Glomerular endothelial cell (primary cell): ENCODE results near the gene CREB5. TPM values are rescaled to one million over a fixed set of nuclear protein-coding genes. Genes with fewer than 3 reads are reported as not detected.
"Not testable (repeated sequence)": the region's sequence is repeated elsewhere in the genome, so short reads cannot be mapped to it uniquely, and the experiment has no call there.

ENCODE experiments used
- DNase-seq: peaks from one replicate; pipeline ENCODE4 v3.0.0-alpha.2; 2011; ENCODE audit warnings: low read depth, low spot score; ENCODE audit errors: extremely low read depth
- total RNA-seq: library from RNA; depleted of rRNA; stranded (reverse); fragments of >200 nt; gene quantifications from 2 replicates; pipeline ENCODE4 v1.2.3, GENCODE V29; 2015

The CREB5 gene
- total RNA-seq, 1 donor from 2014 or later, result 28.7 TPM

DNA sequence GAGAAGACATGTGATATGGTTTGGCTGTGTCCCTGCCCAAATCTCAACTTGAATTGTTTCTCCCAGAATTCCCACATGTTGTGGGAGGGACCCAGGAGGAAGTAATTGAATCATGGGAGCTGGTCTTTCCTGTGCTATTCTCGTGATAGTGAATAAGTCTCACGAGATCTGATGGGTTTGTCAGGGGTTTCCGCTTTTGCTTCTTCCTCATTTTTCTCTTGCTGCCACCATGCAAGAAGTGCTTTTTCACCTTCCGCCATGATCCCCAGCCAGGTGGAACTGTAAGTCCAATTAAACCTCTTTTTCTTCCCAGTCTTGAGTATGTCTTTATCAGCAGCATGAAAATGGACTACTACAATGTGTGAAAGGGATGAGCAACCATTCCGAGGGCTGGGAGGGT is 185.7 kb downstream of the CREB5 start:
- not testable (repeated sequence) for DNase-seq

DNA sequence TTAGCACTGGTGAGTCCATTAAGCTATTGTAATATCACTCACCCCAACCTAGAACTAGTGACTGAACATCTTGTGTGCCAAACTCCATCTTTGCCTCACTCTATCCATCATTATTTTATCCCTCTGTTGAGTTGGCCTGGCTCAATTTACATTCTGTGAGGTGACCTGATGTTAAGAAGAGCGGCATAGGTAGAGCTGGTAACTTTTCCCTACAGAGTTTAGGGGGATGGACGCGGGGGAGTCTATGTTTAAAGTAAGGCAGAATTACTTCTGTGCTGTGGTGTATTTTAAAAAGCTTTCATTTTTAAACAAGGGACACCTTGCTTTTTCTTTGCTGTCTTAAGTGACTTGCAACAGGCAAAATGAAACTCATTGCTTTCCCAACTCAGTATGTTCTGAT is 186.3 kb downstream of the CREB5 start:
- no peak for DNase-seq

DNA sequence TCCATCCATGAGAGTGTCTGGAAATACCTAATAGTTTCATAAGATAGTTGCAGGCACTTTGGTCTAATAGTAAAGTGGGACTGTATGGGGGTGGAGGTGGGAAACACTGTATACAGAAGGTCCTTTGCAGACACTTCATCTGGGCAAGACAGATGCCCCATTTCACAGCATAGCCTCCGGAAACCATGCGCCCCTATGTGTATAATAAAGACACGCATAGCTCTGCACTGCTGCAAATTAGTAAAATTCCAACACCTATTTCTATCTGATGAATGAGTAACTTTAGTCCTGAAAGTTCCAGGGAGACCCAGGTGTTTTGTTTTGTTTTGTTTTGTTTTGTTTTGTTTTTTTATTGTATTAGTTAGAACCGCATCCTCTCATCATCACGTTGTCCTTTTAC is 187.1 kb downstream of the CREB5 start:
- DNase-seq, result no peak

DNA sequence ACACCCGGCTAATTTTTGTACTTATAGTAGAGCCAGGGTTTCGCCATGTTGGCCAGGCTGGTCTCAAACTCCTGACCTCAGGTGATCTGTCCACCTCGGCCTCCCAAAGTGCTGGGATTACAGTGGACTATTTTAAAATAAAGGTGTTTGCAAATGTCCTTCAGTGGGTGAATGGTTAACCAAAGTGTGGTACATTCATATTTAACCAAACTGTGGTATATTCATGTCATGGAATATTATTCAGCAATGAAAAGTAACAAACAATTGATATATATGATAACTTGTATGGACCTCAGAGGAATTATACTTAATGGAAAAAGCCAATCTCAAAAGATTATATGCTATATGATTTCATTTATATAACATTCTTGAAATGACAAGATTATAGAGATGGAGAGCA is 190.0 kb downstream of the CREB5 start:
- DNase-seq, result no peak

DNA sequence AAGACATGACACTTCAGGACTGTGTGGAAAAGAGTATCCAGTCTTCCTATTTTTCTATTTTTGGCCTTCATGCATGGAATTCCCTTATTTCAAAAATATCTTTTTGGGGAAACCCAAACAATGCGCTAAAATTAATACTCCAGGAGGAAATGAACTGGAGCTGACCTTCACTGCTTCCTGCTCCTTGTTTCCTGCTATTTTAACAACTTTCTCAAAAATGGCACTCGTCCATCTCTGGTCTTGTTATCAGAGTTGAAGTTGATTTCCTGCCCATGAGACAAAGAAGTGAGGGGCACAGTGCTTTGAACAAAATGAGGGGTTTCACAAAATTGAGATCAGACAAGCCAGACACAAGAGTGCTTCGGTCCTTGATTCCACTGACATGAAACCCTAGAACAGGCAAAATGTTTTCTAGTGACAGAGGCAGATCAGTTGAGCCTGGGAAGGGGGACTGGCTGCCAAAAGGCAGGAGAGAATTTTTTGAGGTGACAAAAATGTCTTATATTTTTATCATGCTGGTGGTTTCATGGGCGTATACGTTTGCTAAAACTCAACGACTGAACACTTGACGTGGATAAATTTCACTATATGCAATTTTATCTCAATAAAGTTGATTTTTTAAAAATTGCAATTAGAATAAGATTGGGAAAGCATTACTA is 193.2 kb downstream of the CREB5 start:
- peak; percentile 63 for DNase-seq

DNA sequence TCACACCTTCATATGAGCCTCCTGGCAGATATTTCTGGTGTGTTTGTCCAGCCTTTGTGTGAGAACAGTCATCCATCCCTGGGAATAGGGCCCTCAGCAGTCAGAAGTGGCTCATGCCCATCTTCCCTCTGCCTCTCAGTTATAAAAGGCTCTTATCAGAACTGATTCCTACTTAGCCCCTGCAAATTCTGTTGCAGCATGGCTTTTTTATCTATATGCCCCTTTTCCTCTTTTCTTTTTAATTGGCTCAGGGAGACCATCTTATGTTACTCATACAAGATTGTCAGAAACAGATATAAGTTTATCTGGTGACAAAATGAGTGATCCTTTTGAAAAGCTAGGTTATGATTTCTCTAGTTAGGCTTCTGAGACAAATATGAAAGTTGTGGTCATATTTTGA is 194.1 kb downstream of the CREB5 start:
- DNase-seq, result no peak

DNA sequence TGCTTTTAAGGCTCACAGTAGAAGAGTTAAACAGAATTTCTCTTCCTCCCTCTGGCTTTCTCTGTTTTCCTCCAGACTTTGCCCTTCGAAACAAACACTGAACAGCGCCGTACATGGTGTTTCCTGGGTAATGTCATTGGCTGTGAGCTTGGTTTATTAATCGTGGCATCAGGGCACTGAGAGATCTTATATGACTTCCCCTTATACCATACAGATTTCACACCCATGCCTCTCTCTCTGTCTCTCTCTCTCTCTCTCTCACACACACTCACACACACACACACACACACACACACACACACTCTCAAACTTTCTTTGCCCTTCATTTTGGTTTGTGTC is 195.5 kb downstream of the CREB5 start:
- no peak for DNase-seq

DNA sequence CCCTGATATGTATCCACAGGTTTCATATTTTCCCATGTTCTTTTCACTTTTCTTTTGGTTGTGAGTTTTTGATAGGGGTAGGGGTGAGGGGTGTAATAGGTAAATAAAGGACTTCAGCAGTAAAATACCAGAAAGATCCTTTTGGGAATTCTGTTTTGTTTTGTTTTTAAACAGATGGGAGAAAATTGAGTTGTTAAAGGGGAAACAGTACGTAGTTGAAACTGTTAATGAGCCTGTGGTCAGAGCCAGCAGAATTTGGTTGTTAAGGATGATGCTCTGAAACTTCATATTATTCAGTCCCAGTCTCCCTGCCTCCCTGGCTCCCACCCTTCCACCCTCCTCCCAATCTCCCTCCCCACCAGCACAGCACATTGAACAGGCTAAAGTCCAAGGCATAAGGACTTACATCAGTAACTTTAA is 195.9 kb downstream of the CREB5 start:
- no peak for DNase-seq

DNA sequence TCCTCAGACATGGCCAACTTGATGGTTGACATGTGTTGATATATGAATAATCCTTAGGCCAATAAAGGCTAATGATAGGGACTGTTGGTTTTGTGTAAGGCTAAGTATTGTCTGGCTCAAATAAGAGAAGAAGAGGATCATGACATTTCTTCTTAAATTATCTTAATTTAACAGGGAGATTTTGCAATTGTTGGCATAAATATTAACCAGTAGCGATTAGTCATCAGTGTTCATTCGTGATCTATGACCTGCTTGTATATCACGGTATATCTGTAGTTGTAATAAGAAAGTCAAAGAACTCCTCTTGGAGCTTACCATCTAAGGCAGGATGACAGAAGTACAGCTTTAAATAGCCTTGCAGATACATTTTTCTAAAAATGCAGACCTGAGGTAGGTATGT is 196.4 kb downstream of the CREB5 start:
- no peak for DNase-seq

DNA sequence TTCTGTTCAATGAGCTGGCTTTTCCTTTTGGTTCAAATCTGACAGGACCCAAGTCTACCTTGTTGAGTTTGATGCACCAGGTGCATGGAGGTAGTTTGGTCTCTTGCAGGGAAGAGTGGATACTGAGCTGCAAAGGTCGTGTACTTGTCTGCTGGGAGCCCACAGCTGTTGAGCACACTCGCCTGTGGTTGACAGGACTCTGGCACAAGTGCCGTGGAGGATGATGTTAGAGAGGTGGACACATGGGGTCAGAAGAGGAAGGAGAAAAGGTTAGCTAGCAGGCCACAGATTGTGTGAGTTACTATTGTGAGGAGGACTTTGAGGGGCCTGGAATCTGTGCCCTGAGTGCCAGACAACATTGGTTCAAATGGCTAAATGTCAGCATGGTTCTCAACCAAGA is 197.3 kb downstream of the CREB5 start:
- DNase-seq, result no peak

DNA sequence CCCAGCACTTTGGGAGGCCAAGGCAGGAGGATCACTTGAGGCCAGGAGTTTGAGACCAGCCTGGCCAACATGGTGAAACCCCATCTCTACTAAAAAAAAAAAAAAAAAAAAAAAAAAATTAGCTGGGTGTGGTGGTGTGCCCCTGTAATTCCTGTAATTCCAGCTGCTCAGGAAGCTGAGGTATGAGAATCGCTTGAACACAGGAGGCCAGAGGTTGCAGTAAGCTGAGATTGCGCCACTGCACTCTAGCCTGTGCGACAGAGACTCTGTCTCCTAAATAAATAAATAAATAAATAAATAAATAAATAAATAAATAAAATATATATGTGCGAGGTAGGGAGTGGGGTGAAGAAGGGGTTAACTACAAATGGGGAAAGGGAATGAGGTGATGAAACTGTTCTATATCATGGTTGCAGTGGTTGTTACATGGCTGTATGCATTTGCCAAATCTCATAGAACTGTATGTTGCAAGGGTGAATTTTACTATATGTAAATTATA is 199.1 kb downstream of the CREB5 start:
- not testable (repeated sequence) for DNase-seq

DNA sequence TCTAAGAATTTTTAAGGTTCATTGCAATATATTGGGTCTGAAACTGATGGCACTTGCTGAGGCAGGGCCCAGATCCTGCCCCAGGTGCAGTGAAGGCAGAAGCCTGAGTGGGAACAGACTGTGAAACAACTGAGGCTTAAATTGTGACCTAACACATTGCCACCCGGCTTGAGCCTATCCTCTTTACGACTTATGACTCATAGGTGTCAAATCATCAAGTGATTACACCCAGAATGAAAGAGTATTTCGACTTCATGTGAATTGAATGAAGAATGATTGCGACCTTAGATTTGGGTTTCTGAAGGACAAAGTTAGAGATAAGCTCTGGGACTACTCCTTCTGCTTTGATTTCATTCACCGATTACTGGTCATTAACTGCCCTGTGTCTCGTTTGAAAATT is 200.9 kb downstream of the CREB5 start:
- DNase-seq, result no peak

DNA sequence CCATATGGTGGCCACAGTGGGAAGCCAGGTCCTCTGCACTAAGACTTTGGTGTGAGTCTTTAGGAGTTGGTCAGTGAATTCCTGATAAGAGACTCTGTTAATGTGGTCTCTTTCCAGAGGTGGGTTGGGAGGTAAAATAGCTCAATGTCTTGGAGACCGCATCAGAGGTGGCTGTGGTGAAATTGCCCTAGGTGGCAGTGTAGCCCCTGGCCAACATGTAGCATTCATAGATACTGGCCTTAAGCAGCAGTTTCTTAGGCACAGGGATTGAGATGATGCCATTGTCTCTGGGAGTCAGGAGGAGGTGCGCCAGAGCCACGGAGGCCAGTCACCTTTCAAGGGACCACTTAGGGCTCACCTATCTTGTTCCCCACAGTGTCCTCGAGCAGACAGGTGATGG is 202.8 kb downstream of the CREB5 start:
- DNase-seq, result no peak

DNA sequence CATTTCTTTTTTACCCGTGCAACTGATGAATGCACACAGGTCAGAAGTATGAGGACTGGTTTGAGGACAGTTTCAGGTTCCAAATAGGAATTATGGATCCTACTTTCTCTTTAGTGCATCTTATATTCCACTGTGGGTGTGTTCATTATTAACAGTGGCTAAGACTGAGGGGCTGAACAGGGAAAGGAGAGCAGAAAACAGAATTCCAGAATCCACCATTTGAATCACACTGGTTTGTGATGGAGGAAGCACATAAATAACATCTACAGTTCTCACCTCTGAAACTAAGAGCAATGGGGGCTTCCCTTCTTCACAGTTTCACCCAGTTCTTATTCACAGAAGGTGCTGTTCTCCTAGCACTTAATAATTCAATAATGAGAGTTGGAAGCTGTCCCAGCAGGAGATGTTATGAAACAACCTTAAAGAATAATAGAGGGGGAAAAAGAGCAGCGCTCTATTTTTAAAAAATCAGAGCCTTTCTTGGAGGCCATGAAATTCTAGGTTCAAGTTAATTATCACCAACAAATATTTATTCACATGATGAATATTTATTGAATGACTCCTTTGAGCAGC is 205.1 kb downstream of the CREB5 start:
- no peak for DNase-seq

DNA sequence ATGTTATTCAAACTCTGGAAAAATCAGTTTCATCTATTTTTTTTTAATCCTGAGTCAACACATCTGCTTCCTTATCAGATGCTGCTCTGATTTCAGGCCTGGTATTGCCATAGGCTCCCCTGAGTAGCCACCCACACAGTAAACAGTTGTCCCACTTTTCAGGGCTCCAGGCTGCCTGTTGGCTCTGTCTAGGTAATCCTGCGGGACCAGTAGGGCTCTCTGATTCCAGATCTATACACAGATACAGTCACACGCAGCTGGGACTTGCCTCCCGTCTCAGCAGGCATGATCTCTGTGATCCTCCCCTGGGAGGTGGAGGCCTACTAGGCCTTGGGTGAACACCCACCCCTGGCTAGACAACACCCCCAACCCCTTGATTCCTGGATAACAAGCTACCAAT is 206.1 kb downstream of the CREB5 start:
- no peak for DNase-seq

DNA sequence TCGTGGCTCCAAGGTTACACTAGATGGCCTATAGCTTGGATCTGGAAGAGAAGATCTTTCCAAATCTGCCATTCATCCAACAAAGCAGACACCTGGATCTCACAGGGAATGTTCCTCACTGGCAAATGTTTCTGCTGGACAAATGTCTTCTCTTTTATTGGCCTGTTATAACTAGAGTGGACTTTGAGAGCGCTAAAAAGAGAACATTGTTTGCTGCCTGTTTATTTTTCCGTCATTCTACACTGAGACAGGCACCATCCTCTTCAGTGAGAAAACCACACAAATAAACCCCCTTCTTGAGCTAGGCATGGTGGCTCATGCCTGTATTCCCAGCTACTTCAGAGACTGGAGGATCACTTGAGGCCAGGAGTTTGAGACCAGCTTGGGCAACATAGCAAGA is 206.9 kb downstream of the CREB5 start:
- no peak for DNase-seq

DNA sequence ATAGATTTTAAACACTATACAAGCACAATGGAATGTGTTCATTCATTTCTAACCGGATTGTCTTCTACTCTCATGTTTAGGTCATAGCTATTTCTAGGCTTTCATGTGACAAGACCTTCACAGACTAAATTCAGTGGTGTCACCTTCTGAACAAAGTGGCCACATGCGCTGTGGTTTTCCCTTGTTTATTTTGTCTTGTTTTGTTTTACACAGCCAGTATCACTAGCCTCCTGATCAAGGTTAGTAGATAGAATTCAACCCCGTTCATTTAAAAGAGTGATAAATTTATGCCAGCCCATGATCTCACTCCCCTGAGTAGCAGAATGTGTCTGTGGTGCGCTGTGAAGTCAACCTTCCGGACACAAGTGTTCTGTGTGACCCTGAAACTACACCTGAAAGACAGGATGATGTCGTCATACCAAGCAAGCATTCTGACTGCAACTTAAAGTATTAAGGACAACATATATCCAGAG is 209.1 kb downstream of the CREB5 start:
- no peak for DNase-seq

DNA sequence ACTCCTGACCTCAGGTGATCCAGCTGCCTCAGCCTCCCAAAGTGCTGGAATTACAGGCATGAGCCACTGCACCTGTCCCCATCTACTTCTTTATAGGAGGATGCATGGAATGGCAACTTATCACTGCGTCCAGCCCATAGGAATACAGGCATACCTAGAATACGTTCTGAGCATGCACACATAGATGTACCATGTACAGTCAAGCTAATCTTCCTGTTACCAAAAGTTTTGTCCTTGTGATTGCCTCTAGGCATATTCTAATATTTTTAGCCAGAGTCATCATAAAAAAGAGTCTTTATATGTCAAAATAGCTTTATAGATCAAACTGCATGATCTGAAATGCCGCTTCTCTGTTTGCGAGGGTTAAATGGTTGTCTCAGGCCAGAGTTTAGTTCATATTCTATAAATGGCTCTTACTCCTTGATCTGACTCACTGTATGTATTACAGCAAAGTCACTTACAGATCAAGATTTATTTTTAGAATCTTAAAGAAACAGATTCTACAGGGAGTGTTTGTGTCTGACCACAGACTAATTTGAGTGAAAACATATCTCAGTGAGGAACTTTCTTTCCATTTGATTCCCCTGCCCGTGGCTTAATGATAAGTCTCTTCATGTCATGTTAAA is 210.9 kb downstream of the CREB5 start:
- no peak for DNase-seq

DNA sequence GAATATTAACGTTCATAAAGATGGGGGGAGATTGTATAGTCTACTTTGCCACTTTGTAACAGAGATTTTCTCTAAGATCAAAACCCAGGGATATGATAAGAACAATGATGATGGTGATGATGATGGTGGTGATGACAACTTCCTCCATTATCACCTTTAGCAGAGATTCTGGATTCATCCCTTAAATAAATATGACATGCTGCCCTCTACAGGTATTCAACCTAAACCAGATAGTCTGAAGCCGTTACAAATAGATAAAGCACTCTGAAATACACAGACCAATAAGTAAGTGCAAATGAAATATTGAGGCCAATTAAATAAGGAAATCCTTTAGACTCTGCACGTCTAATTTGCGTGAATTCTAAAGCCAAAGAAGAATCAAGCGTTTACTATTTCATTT is 211.5 kb downstream of the CREB5 start:
- no peak for DNase-seq

DNA sequence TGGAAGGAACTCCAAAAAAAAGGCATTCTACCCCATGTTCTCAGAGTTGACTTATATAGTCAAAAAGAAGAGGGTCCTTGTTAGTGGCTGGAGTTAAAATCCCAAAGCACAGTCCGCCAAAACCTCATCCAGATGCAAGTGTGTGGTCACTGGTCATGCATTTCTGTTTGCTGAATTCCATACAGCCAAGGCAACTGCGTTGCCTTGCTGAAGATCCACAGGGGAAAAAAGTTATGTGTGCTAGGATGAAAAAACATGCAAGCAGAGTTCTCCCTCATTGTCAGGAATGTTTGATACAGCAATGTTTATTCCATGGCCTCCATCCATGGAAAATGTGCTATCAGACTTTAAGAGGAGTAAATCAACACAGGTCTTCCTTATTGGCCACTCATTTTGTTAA is 213.1 kb downstream of the CREB5 start:
- DNase-seq, result no peak

DNA sequence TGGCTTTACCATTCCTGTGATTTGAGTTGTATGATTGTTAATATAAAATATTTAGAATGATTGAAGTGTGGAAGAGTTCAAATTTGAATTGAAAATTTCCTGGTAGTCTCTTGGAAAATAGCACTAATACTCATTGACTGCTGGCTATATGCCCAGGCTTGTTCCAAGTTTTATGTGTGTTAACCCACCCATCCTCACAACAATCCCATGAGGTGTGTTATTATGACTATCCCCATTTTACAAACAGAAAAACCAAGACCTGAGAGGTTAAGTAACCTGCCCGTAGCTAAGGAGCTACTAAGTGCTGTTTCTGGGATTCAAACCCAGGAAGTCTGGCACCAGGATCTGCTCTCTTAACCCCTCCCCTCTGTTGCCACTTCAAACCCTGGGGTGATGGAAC is 213.9 kb downstream of the CREB5 start:
- no peak for DNase-seq

DNA sequence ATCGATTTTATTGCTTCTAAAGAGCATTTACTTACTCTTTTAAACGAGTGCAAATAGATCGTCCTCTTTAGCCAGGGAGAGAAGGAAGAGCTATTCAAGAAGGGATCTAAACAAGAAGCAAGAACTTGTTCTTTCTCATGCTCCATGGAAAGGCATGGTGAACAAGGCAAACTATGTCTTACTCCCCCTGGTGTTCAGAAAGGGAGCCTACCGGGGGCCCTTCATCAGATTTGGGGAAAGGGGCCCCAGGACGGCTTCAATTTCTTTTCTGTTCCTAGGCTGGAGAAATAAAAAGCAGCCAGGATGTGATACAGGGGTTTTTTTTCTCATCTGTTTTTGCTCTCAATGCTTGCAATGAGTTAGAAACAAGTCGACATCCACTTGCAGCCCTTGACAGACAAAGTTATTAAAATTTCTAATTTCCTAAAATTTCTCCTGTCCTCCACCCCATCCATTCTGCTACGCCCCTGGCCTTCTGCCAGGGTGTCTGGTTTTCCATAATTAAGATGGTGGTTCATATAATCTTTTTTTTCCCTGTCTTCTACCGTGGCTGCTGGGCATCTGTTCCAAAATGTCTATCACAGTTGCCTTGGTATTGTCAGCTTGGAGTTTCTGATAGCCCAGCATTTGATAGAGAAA is 214.4 kb downstream of the CREB5 start:
- DNase-seq, result no peak
